ENCODE results near the gene CHMP6.

DNA sequence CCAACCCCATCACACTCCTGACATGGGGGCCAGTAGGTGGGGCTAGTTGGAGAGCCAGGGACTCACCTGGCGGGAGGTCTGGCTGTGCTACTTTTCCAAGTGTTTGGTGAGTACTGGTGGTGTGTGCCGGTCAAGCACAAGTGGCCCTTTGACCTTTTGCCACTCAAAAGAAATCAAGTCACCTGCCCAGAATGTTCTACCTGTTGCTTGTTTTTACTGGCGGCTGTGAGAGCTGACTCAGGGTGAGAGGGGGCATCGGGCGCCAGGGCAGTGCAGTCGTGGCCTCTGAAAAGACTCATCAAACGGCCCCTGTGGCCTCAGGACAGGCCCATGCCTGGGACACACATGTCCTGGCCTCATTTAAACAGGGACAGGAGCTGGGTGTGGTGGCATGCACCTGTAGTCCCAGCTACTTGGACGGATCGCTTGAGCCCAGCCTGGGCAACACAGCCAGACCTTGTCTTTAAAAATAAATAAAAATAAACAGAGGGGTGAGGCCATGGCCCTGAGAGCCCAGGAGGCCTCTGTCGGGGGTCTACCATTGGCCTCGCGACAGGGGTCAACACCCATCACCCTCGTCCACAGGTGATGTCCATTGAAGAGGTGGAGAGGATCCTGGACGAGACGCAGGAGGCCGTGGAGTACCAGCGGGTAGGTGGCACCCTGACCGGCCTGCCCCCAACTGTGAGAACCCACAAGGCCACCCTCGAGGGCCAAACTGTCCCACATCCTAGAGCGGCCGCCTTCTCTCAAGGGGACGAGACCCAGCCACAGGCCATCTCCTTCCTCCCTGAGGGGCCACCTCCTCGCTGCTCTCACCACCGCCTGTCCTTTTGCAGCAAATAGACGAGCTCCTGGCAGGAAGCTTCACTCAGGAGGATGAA is 5.0 kb downstream of the CHMP6 start:
- TF ChIP-seq, protein P1, sequence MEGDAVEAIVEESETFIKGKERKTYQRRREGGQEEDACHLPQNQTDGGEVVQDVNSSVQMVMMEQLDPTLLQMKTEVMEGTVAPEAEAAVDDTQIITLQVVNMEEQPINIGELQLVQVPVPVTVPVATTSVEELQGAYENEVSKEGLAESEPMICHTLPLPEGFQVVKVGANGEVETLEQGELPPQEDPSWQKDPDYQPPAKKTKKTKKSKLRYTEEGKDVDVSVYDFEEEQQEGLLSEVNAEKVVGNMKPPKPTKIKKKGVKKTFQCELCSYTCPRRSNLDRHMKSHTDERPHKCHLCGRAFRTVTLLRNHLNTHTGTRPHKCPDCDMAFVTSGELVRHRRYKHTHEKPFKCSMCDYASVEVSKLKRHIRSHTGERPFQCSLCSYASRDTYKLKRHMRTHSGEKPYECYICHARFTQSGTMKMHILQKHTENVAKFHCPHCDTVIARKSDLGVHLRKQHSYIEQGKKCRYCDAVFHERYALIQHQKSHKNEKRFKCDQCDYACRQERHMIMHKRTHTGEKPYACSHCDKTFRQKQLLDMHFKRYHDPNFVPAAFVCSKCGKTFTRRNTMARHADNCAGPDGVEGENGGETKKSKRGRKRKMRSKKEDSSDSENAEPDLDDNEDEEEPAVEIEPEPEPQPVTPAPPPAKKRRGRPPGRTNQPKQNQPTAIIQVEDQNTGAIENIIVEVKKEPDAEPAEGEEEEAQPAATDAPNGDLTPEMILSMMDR (IDR thresholded peaks at IDR 0.05): no peak
- TF ChIP-seq POLR2A (IDR thresholded peaks at IDR 0.05) (no peak), POLR2AphosphoS5 (IDR thresholded peaks at IDR 0.05) (no peak), EP300 (IDR thresholded peaks at IDR 0.05) (no peak)

Measured in suprapubic skin (tissue), 4 donors.